Parathyroid adenoma (tissue), 2 donors: ENCODE measurements around the gene C2CD3.
A peak's percentile ranks its signal among the peaks of the same experiment; 100 is the strongest.
"Not testable (repeated sequence)": the region's sequence is repeated elsewhere in the genome, so short reads cannot be mapped to it uniquely, and the experiment has no call there.

Experiments used
- H2AFZ ChIP-seq: fragments of 300-600 bp; sonication (generic); one replicate; pipeline ENCODE4 v1.7.0; 2017; ENCODE audit warnings: antibody characterized with exemption, mild to moderate bottlenecking
- H3K27ac ChIP-seq: fragments of 300-600 bp; sonication (generic); one replicate; pipeline ENCODE4 v1.7.0; 2017
- H3K27me3 ChIP-seq: fragments of 300-600 bp; sonication (generic); one replicate; pipeline ENCODE4 v1.7.0; 2017; ENCODE audit warnings: low read length; ENCODE audit not compliant: control insufficient read depth, insufficient read depth
- H3K36me3 ChIP-seq: fragments of 300-600 bp; sonication (generic); one replicate; pipeline ENCODE4 v1.7.0; 2017; ENCODE audit warnings: low read length; ENCODE audit not compliant: control insufficient read depth, insufficient read depth
- H3K4me1 ChIP-seq: fragments of 300-600 bp; sonication (generic); one replicate; pipeline ENCODE4 v1.7.0; 2017; ENCODE audit warnings: control low read depth
- H3K4me2 ChIP-seq: fragments of 300-600 bp; sonication (generic); one replicate; pipeline ENCODE4 v1.7.0; 2017; ENCODE audit warnings: low read length
- H3K4me3 ChIP-seq: fragments of 300-600 bp; sonication (generic); one replicate; pipeline ENCODE4 v1.7.0; 2017; ENCODE audit warnings: low read depth, low read length
- H3K79me2 ChIP-seq: fragments of 300-600 bp; sonication (generic); one replicate; pipeline ENCODE4 v1.7.0; 2017; ENCODE audit warnings: control low read depth
- H3K9ac ChIP-seq: fragments of 300-600 bp; sonication (generic); one replicate; pipeline ENCODE4 v1.7.0; 2017; ENCODE audit warnings: mild to moderate bottlenecking
- H3K9me3 ChIP-seq: fragments of 300-600 bp; sonication (generic); one replicate; pipeline ENCODE4 v1.7.0; 2017; ENCODE audit warnings: low read length; ENCODE audit not compliant: control insufficient read depth
- CTCF ChIP-seq: fragments of 300-600 bp; sonication (generic); IDR thresholded peaks from one replicate; pipeline ENCODE4 v1.7.0; 2017; ENCODE audit warnings: antibody characterized with exemption, mild to moderate bottlenecking
- donor health status: primary hyperparathyroidism.

C2CD3 gene

DNA sequence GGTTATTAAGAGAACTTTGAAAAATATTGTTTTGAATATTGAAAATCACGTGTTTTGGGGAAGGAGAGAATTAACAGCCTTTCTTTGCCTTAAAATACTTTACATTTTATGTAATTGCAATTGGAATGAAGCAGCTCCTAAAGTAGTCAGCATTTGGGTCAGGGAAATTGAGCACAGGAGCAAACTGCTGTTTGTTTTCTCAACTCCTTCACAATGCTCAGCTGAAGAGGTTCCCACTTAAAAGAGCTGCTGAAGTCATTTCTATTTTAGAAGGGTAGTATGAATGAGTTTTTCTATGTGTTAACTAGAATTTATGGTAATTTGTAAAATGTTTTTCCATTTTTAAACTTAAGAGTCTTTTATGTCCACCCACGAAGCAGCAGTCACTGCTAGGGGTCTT is 180.1 kb downstream of the C2CD3 start:
- H3K36me3 ChIP-seq, result no peaks in the 10 kb centered on the region
- no peak overlapping the region for H3K9ac ChIP-seq
- no peak overlapping the region for H3K4me2 ChIP-seq
- H3K27ac ChIP-seq, result no peak overlapping the region
- no peaks in the 10 kb centered on the region for H3K4me1 ChIP-seq
- TF ChIP-seq CTCF, result no peak
- no peak overlapping the region for H2AFZ ChIP-seq
- no peaks in the 10 kb centered on the region for H3K79me2 ChIP-seq
- no peak overlapping the region for H3K4me3 ChIP-seq
- H3K9me3 ChIP-seq, result no peaks in the 10 kb centered on the region
- no peaks in the 10 kb centered on the region for H3K27me3 ChIP-seq

- Histone ChIP-seq H2AFZ (no peak overlapping the region), H3K27me3 (no peaks in the 10 kb centered on the region), H3K4me1 (no peaks in the 10 kb centered on the region), H3K27ac (no peak overlapping the region), H3K4me2 (no peak overlapping the region), H3K9me3 (no peaks in the 10 kb centered on the region), H3K9ac (no peak overlapping the region), H3K4me3 (no peak overlapping the region), H3K79me2 (no peaks in the 10 kb centered on the region), H3K36me3 (no peaks in the 10 kb centered on the region)
- TF ChIP-seq CTCF, result no peak
These were observed 181.6 kb downstream of the C2CD3 start for GRCh38 chr11:73989156-73989555.

DNA sequence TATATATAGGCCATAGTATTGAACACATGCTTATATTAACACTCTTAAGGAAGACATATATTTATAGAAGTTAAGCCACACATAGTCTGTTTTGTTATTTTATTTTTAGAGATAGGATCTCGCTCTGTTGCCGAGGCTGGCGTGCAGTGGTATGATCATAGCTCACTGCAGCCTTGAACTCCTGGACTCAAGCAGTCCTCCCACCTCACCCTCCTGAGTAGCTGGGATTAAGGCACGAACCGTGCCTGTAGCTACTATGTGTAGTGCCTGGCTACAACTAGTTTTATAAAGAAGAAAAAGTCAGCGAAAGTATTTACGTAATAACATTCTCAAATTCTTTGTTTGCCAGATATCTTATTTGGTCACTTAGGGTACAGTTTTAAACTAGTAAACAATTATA is 182.6 kb downstream of the C2CD3 start:
- H3K9ac ChIP-seq, result no peak overlapping the region
- no peak overlapping the region for H3K4me2 ChIP-seq
- H3K4me3 ChIP-seq, result no peak overlapping the region
- no peaks in the 10 kb centered on the region for H3K27me3 ChIP-seq
- H3K27ac ChIP-seq, result no peak overlapping the region
- H3K79me2 ChIP-seq, result no peaks in the 10 kb centered on the region
- no peak for TF ChIP-seq CTCF
- H3K4me1 ChIP-seq, result no peaks in the 10 kb centered on the region
- no peaks in the 10 kb centered on the region for H3K36me3 ChIP-seq
- H3K9me3 ChIP-seq, result no peaks in the 10 kb centered on the region
- H2AFZ ChIP-seq, result no peak overlapping the region

DNA sequence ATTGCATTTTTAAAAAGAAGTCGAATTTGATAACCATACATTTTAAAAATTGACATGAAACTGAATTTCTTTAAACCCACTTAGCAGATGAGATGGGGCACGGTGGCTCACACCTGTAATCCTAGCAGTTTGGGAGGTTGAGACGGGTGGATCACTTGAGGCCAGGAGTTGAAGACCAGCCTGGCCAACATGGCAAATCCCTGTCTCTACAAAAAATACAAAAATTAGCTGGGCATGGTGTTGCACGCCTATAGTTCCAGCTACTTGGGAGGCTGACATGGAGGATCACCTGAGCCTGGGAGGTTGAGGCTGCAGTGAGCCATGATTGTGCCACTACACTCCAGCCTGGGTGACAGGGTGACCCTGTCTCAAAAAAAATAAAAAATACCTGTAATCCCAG is 185.1 kb downstream of the C2CD3 start:
- H3K79me2 ChIP-seq, H2AFZ ChIP-seq, H3K9ac ChIP-seq, H3K27me3 ChIP-seq, H3K4me1 ChIP-seq, H3K4me2 ChIP-seq, H3K27ac ChIP-seq, H3K36me3 ChIP-seq, H3K9me3 ChIP-seq, H3K4me3 ChIP-seq: not testable (repeated sequence)

- Histone ChIP-seq H3K4me3 (peak overlapping the region; percentile 78), H3K27ac (no peak overlapping the region), H3K4me1 (no peaks in the 10 kb centered on the region), H3K79me2 (no peaks in the 10 kb centered on the region), H3K9me3 (no peaks in the 10 kb centered on the region), H3K36me3 (no peaks in the 10 kb centered on the region), H2AFZ (peak overlapping the region; percentile 82), H3K9ac (no peak overlapping the region), H3K27me3 (no peaks in the 10 kb centered on the region), H3K4me2 (peak overlapping the region; percentile 96)
- no peak for TF ChIP-seq CTCF
These were observed 186.9 kb downstream of the C2CD3 start for GRCh38 chr11:73983741-73984538.
